ENCODE measurements around the gene ISOC1. TPM values are rescaled to one million over a fixed set of nuclear protein-coding genes. Genes with fewer than 3 reads are reported as not detected.

Gene ISOC1
- total RNA-seq, 1 experiment from 2014 or later, result 21.1 TPM

- no peaks in the 10 kb centered on the region for H3K4me1 ChIP-seq (ENCODE audit: insufficient read depth, low read length, poor library complexity, severe bottlenecking)
- ChIA-PET POLR2A (ENCODE audit: low non-redundant PET) (no interaction called here), CTCF (no interaction called here)
- H3K27me3 ChIP-seq (replicated peaks; ENCODE audit: insufficient read depth, low read depth, low read length, poor library complexity), result no peaks in the 10 kb centered on the region
- no peaks in the 10 kb centered on the region for H3K9me3 ChIP-seq (ENCODE audit: low read depth, low read length, poor library complexity, severe bottlenecking)
- BruUV-seq (replicated peaks), result no TSS peak
- H3K27ac ChIP-seq (ENCODE audit: low read depth, low read length, poor library complexity, severe bottlenecking), result no peak overlapping the region
- no peak for DNase-seq (ENCODE audit: low spot score)
- no peak overlapping the region for H3K4me3 ChIP-seq (ENCODE audit: low read depth, low read length, poor library complexity, severe bottlenecking)
- no peak for TF ChIP-seq EZH2 (IDR thresholded peaks at IDR 0.05; ENCODE audit: borderline replicate concordance, low read depth, low read length, poor library complexity, severe bottlenecking)
- no peak for TF ChIP-seq CTCF (conservative IDR thresholded peaks at IDR 0.05; ENCODE audit: low read depth, low read length)
- intact Hi-C loops (cut with micrococcal nuclease; ENCODE audit: unreplicated experiment), result no loop called here
- no peaks in the 10 kb centered on the region for H3K36me3 ChIP-seq (ENCODE audit: insufficient read depth, low read length, poor library complexity, severe bottlenecking)
Measured at GRCh38 chr5:129104915-129105455, 10.4 kb downstream of the ISOC1 start.

- no TSS peak for BruUV-seq (replicated peaks)
- no peak overlapping the region for H3K27ac ChIP-seq (ENCODE audit: low read depth, low read length, poor library complexity, severe bottlenecking)
- H3K36me3 ChIP-seq (ENCODE audit: insufficient read depth, low read length, poor library complexity, severe bottlenecking), result no peaks in the 10 kb centered on the region
- intact Hi-C loops (cut with micrococcal nuclease; ENCODE audit: unreplicated experiment), result no loop called here
- ChIA-PET CTCF (no interaction called here), POLR2A (ENCODE audit: low non-redundant PET) (no interaction called here)
- DNase-seq (ENCODE audit: low spot score), result no peak
- H3K9me3 ChIP-seq (ENCODE audit: low read depth, low read length, poor library complexity, severe bottlenecking), result no peaks in the 10 kb centered on the region
- H3K4me1 ChIP-seq (ENCODE audit: insufficient read depth, low read length, poor library complexity, severe bottlenecking), result no peaks in the 10 kb centered on the region
- no peak for TF ChIP-seq EZH2 (IDR thresholded peaks at IDR 0.05; ENCODE audit: borderline replicate concordance, low read depth, low read length, poor library complexity, severe bottlenecking)
- TF ChIP-seq CTCF (conservative IDR thresholded peaks at IDR 0.05; ENCODE audit: low read depth, low read length), result no peak
- H3K4me3 ChIP-seq (ENCODE audit: low read depth, low read length, poor library complexity, severe bottlenecking), result no peak overlapping the region
- no peaks in the 10 kb centered on the region for H3K27me3 ChIP-seq (replicated peaks; ENCODE audit: insufficient read depth, low read depth, low read length, poor library complexity)
Measured at GRCh38 chr5:129107637-129108036, 13.1 kb downstream of the ISOC1 start.

GRCh38 chr5:129110742-129111141 lies 16.2 kb downstream of the ISOC1 start:
- Histone ChIP-seq H3K4me1 (ENCODE audit: insufficient read depth, low read length, poor library complexity, severe bottlenecking) (no peaks in the 10 kb centered on the region), H3K27ac (ENCODE audit: low read depth, low read length, poor library complexity, severe bottlenecking) (no peak overlapping the region), H3K9me3 (ENCODE audit: low read depth, low read length, poor library complexity, severe bottlenecking) (no peaks in the 10 kb centered on the region), H3K36me3 (ENCODE audit: insufficient read depth, low read length, poor library complexity, severe bottlenecking) (no peaks in the 10 kb centered on the region), H3K27me3 (replicated peaks; ENCODE audit: insufficient read depth, low read depth, low read length, poor library complexity) (no peaks in the 10 kb centered on the region), H3K4me3 (ENCODE audit: low read depth, low read length, poor library complexity, severe bottlenecking) (no peak overlapping the region)
- DNase-seq (ENCODE audit: low spot score), result no peak
- TF ChIP-seq CTCF (conservative IDR thresholded peaks at IDR 0.05; ENCODE audit: low read depth, low read length) (no peak), EZH2 (IDR thresholded peaks at IDR 0.05; ENCODE audit: borderline replicate concordance, low read depth, low read length, poor library complexity, severe bottlenecking) (no peak)
- ChIA-PET POLR2A (ENCODE audit: low non-redundant PET) (no interaction called here), CTCF (no interaction called here)
- intact Hi-C loops (cut with micrococcal nuclease; ENCODE audit: unreplicated experiment), result no loop called here
- no TSS peak for BruUV-seq (replicated peaks)

Measured in A673 (cell line).